Smooth muscle cell (in vitro differentiated cells): ENCODE data around the gene ALG14. TPM values are rescaled to one million over a fixed set of nuclear protein-coding genes. Genes with fewer than 3 reads are reported as not detected.
"Not testable (repeated sequence)": the region's sequence is repeated elsewhere in the genome, so short reads cannot be mapped to it uniquely, and the experiment has no call there.

Experiments
- DNase-seq: peaks from one replicate; lab custom pipeline; 2025; ENCODE audit not compliant: unreplicated experiment; lab: John Stamatoyannopoulos, UW
- H2AFZ ChIP-seq: fragments of 200-600 bp; sonication (generic); 2 replicates; pipeline ENCODE4 v1.6.0; 2016; ENCODE audit warnings: antibody characterized with exemption, low read depth, mild to moderate bottlenecking
- H3F3A ChIP-seq: fragments of 200-600 bp; sonication (generic); 2 replicates; pipeline ENCODE4 v1.6.0; 2017; ENCODE audit warnings: antibody characterized with exemption, low read depth
- H3K27ac ChIP-seq: fragments of 200-600 bp; sonication (generic); 2 replicates; pipeline ENCODE4 v1.5.1; 2016; ENCODE audit warnings: low read depth, mild to moderate bottlenecking
- H3K27me3 ChIP-seq: fragments of 200-600 bp; sonication (generic); 2 replicates; pipeline ENCODE4 v1.6.1; 2016; ENCODE audit warnings: low read depth, mild to moderate bottlenecking
- H3K36me3 ChIP-seq: fragments of 200-600 bp; sonication (generic); 2 replicates; pipeline ENCODE4 v1.5.1; 2016; ENCODE audit warnings: low read depth
- H3K4me1 ChIP-seq: fragments of 200-600 bp; sonication (generic); 2 replicates; pipeline ENCODE4 v1.5.1; 2016; ENCODE audit warnings: low read depth
- H3K4me2 ChIP-seq: fragments of 200-600 bp; sonication (generic); 2 replicates; pipeline ENCODE4 v1.6.0; 2016; ENCODE audit warnings: mild to moderate bottlenecking
- H3K4me3 ChIP-seq: fragments of 200-600 bp; sonication (generic); 2 replicates; pipeline ENCODE4 v1.5.1; 2016; ENCODE audit warnings: mild to moderate bottlenecking
- H3K79me2 ChIP-seq: fragments of 200-600 bp; sonication (generic); 2 replicates; pipeline ENCODE4 v1.6.0; 2016; ENCODE audit warnings: low read depth, mild to moderate bottlenecking
- H3K9ac ChIP-seq: fragments of 200-600 bp; sonication (generic); 2 replicates; pipeline ENCODE4 v1.6.0; 2016; ENCODE audit warnings: low read depth
- H3K9me3 ChIP-seq: fragments of 200-600 bp; sonication (generic); replicated peaks from 2 replicates; pipeline ENCODE4 v1.5.1; 2016; ENCODE audit warnings: low read depth
- H4K20me1 ChIP-seq: fragments of 200-600 bp; sonication (generic); 2 replicates; pipeline ENCODE4 v1.6.0; 2016; ENCODE audit warnings: low read depth
- CTCF ChIP-seq: fragments of 200-600 bp; sonication (generic); IDR thresholded peaks from 2 replicates; pipeline ENCODE4 v1.5.1; 2017; ENCODE audit warnings: borderline replicate concordance, mild to moderate bottlenecking, antibody characterized with exemption; ENCODE audit not compliant: insufficient read depth, poor library complexity, severe bottlenecking
- WGBS: methylation state at CpG from one replicate; pipeline ENCODE4 v1.1.7; 2016; ENCODE audit warnings: low lambda C conversion rate; 5-methylcytosine and 5-hydroxymethylcytosine counted together
- polyA plus RNA-seq: library from polyadenylated mRNA; unstranded; fragments of >200 nt; fragmentation: Nextera tagmentation; extraction: Ambion mirVana; gene quantifications from 2 replicates; pipeline ENCODE4 v1.2.1, GENCODE V29; 2016
- total RNA-seq: library from RNA; depleted of rRNA; stranded (reverse); fragments of >200 nt; gene quantifications from 2 replicates; pipeline ENCODE4 v1.2.3, GENCODE V29; 2014

ALG14 gene
- total and polyA plus RNA-seq, 2 experiments from 2014 or later = 2.4 to 5.5 TPM

DNA sequence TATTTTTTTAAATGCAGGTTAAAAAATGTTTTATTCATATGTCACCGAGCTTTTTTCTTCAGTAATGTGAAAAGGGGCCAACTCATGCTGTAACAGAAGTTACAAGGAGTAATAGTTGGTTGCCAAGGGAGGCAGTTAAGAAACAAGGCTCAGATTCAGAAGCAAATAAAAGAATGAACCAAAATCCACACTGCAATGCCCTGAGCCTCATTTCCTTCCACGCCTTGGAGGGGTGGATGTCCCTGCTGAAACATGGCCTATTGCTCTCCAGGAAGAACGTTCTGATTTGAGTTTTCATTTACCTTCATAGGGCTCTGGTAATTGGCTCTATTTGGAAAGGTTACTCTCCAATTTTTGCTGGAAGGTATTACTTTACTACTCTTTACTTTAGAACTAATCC is 24.4 kb downstream of the ALG14 start:
- Histone ChIP-seq H3K4me2 (no peak overlapping the region), H3K79me2 (no peaks in the 10 kb centered on the region), H3K27me3 (no peaks in the 10 kb centered on the region), H3K9ac (no peak overlapping the region), H2AFZ (no peak overlapping the region), H3F3A (no peaks in the 10 kb centered on the region), H4K20me1 (no peaks in the 10 kb centered on the region), H3K9me3 (no peaks in the 10 kb centered on the region), H3K36me3 (no peaks in the 10 kb centered on the region), H3K4me3 (no peak overlapping the region), H3K4me1 (no peaks in the 10 kb centered on the region), H3K27ac (no peak overlapping the region)
- no peak for DNase-seq
- no peak for TF ChIP-seq CTCF
- 84% methylated on average over 3 of the region's 3 CpGs for WGBS

- H3K4me1 ChIP-seq, H3K27me3 ChIP-seq, H3F3A ChIP-seq, H3K9me3 ChIP-seq, H3K4me3 ChIP-seq, H3K4me2 ChIP-seq, DNase-seq, H3K27ac ChIP-seq, H4K20me1 ChIP-seq, H3K79me2 ChIP-seq, H3K36me3 ChIP-seq, H2AFZ ChIP-seq, H3K9ac ChIP-seq: not testable (repeated sequence)
- WGBS = 93% methylated on average over 3 of the region's 3 CpGs
Observed at GRCh38 chr1:95047624-95048023, 25.1 kb downstream of the ALG14 start.

DNA sequence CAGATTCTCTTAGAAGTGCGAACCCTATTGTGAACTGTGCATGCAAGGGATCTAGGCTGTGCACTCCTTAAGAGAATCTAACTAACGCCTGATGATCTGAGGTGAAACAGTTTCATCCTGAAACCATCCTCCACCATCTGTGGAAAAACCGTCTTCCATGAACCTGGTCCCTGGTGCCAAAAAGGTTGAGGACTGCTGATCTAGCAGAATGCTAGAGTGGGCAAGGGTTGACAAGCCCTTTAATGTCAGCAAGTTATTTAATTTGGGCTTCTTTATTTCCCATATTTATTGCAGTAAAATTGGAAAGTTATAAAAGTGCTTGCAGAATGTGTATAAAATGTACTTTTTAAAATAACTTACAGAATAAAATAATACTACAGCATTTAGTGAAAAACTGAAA is 26.4 kb downstream of the ALG14 start:
- Histone ChIP-seq H3K36me3 (no peaks in the 10 kb centered on the region), H3F3A (no peaks in the 10 kb centered on the region), H3K4me1 (no peaks in the 10 kb centered on the region), H2AFZ (no peak overlapping the region), H3K27me3 (no peaks in the 10 kb centered on the region), H3K4me2 (no peak overlapping the region), H3K4me3 (no peak overlapping the region), H3K9ac (no peak overlapping the region), H3K27ac (no peak overlapping the region), H3K9me3 (no peaks in the 10 kb centered on the region), H4K20me1 (no peaks in the 10 kb centered on the region), H3K79me2 (peaks cover under 1% of the 10 kb centered on the region)
- TF ChIP-seq CTCF = no peak
- DNase-seq = no peak
- WGBS = 97% methylated on average over 3 of the region's 3 CpGs

DNA sequence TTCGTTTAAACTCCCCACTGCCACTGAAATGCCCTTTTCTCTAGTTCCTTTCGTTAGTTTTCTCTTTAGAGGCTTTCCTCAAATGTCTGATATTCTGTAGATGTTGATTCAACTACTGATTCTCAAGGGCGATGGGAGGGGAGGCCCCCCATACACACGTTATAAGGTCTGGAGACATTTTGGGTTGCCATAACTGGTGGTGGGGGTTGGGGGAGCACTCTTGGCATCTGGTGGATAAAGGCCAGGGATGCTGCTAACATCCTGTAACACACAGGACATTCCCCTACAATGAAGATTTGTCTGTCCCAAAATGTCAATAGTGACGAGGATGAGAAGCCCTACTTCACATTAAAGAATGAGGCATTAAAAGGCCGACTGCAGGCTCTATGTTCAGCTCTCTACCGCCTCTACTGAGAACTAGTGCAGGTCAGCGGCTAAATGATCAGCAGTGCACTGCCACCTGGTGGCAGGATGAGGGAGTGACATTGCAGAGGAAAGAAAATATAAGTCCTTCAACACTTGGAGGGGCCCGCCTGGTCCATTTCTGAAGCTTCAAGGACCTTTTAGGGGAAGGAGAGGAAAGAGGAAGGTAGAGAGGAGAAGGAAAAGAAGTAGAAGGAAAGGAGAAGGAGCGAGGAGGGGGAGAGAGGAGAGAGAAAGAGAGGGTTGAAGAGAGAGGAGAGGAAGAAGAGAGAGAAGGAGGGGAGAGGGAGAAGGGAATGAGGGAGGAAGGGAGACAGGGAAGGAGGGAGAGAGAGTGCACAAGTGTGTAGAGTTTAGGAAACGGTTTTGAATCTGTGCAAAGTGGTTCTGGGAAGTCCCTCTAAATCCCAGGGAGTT is 29.4 kb downstream of the ALG14 start:
- Histone ChIP-seq H3K79me2 (peaks cover 5% of the 10 kb centered on the region), H3K36me3 (no peaks in the 10 kb centered on the region), H2AFZ (no peak overlapping the region), H3K4me3 (no peak overlapping the region), H3K4me2 (peak overlapping the region; percentile 51), H3K9me3 (no peaks in the 10 kb centered on the region), H3K27ac (no peak overlapping the region), H4K20me1 (no peaks in the 10 kb centered on the region), H3K27me3 (no peaks in the 10 kb centered on the region), H3K9ac (no peak overlapping the region), H3K4me1 (no peaks in the 10 kb centered on the region), H3F3A (no peaks in the 10 kb centered on the region)
- 32% methylated on average over 11 of the region's 11 CpGs for WGBS
- DNase-seq = peak; percentile 44
- TF ChIP-seq CTCF = peak; percentile 99
